Measurements from ENCODE around the gene CA10.

Gene CA10

GRCh38 chr17:52124561-52124960, 34.0 kb downstream of the CA10 start:
- no peak for DNase-seq (ENCODE audit: low read depth in 1 of 2, low spot score in 1 of 2)
- TF ChIP-seq REST (IDR thresholded peaks at IDR 0.05; ENCODE audit: insufficient replicate concordance, low read depth) (no peak), GABPA (IDR thresholded peaks at IDR 0.05; ENCODE audit: low read depth) (no peak), SPI1 (IDR thresholded peaks at IDR 0.05; ENCODE audit: borderline replicate concordance, low read depth) (no peak), CTCF (IDR thresholded peaks at IDR 0.05; ENCODE audit: insufficient read depth, low read length) (no peak), POLR2AphosphoS5 (IDR thresholded peaks at IDR 0.05; ENCODE audit: low read depth) (no peak)
- Histone ChIP-seq H3K4me3 (replicated peaks; ENCODE audit: insufficient read depth, low read length) (no peak overlapping the region), H3K27ac (replicated peaks) (no peak overlapping the region), H3K27me3 (ENCODE audit: insufficient read depth, poor library complexity, severe bottlenecking) (no peaks in the 10 kb centered on the region)

GRCh38 chr17:52120465-52120864, 38.0 kb downstream of the CA10 start:
- H3K4me3 ChIP-seq (replicated peaks; ENCODE audit: insufficient read depth, low read length), result no peak overlapping the region
- TF ChIP-seq CTCF (IDR thresholded peaks at IDR 0.05; ENCODE audit: insufficient read depth, low read length) (no peak), POLR2AphosphoS5 (IDR thresholded peaks at IDR 0.05; ENCODE audit: low read depth) (no peak), REST (IDR thresholded peaks at IDR 0.05; ENCODE audit: insufficient replicate concordance, low read depth) (no peak), GABPA (IDR thresholded peaks at IDR 0.05; ENCODE audit: low read depth) (no peak), SPI1 (IDR thresholded peaks at IDR 0.05; ENCODE audit: borderline replicate concordance, low read depth) (no peak)
- no peak for DNase-seq (ENCODE audit: low read depth in 1 of 2, low spot score in 1 of 2)
- no peaks in the 10 kb centered on the region for H3K27me3 ChIP-seq (ENCODE audit: insufficient read depth, poor library complexity, severe bottlenecking)
- H3K27ac ChIP-seq (replicated peaks), result no peak overlapping the region

GRCh38 chr17:52110923-52111581, 47.5 kb downstream of the CA10 start:
- TF ChIP-seq POLR2AphosphoS5 (IDR thresholded peaks at IDR 0.05; ENCODE audit: low read depth) (no peak), GABPA (IDR thresholded peaks at IDR 0.05; ENCODE audit: low read depth) (no peak), CTCF (IDR thresholded peaks at IDR 0.05; ENCODE audit: insufficient read depth, low read length) (no peak), REST (IDR thresholded peaks at IDR 0.05; ENCODE audit: insufficient replicate concordance, low read depth) (no peak), SPI1 (IDR thresholded peaks at IDR 0.05; ENCODE audit: borderline replicate concordance, low read depth) (no peak)
- H3K27me3 ChIP-seq (ENCODE audit: insufficient read depth, poor library complexity, severe bottlenecking), result no peaks in the 10 kb centered on the region
- no peak overlapping the region for H3K4me3 ChIP-seq (replicated peaks; ENCODE audit: insufficient read depth, low read length)
- no peak for DNase-seq (ENCODE audit: low read depth in 1 of 2, low spot score in 1 of 2)
- no peak overlapping the region for H3K27ac ChIP-seq (replicated peaks)

Measured in HL-60 (cell line).